NCI-H2107 treated with DMSO at 0.1 percent for 48 hours (cell line): Measurements from ENCODE around the gene NUP153.
"Not testable (repeated sequence)": the region's sequence is repeated elsewhere in the genome, so short reads cannot be mapped to it uniquely, and the experiment has no call there.

Experiments
- DNase-seq: peaks from one replicate; lab custom pipeline; 2025; ENCODE audit not compliant: unreplicated experiment; lab: John Stamatoyannopoulos, UW

NUP153 gene

GRCh38 chr6:17706580-17707370 is at the start of gene NUP153:
TSS of gene NUP153 (minus strand) at chr6:17706925. CDS start at chr6:17706387, 538 bp downstream.
- DNase-seq = peak; percentile 67

GRCh38 chr6:17754254-17754653 is 47.5 kb upstream of the NUP153 start:
- DNase-seq = no peak

- not testable (repeated sequence) for DNase-seq
These were observed 38.6 kb upstream of the NUP153 start for GRCh38 chr6:17745324-17745723.

- not testable (repeated sequence) for DNase-seq
These were observed 38.1 kb upstream of the NUP153 start for GRCh38 chr6:17744757-17745308.

GRCh38 chr6:17744019-17744756 is 37.5 kb upstream of the NUP153 start:
- DNase-seq = no peak

GRCh38 chr6:17741507-17741906 is 34.8 kb upstream of the NUP153 start:
- no peak for DNase-seq

GRCh38 chr6:17740559-17741220 is 34.0 kb upstream of the NUP153 start:
- peak; percentile 92 for DNase-seq

- DNase-seq = no peak
These were observed 31.1 kb upstream of the NUP153 start for GRCh38 chr6:17737704-17738252.

- DNase-seq = not testable (repeated sequence)
These were observed 28.6 kb upstream of the NUP153 start for GRCh38 chr6:17735311-17735710.

- no peak for DNase-seq
These were observed 23.5 kb upstream of the NUP153 start for GRCh38 chr6:17730078-17730704.

GRCh38 chr6:17729223-17730077 is 22.7 kb upstream of the NUP153 start:
- DNase-seq = no peak

- no peak for DNase-seq
These were observed 22.0 kb upstream of the NUP153 start for GRCh38 chr6:17728551-17729222.

GRCh38 chr6:17725083-17725482 is 18.4 kb upstream of the NUP153 start:
- peak; percentile 30 for DNase-seq

GRCh38 chr6:17724341-17724740 is 17.6 kb upstream of the NUP153 start:
- no peak for DNase-seq

GRCh38 chr6:17721671-17722070 is 14.9 kb upstream of the NUP153 start:
- DNase-seq = no peak

- DNase-seq = peak; percentile 46
These were observed 12.8 kb upstream of the NUP153 start for GRCh38 chr6:17719323-17720041.

GRCh38 chr6:17716221-17716620 is 9.5 kb upstream of the NUP153 start:
- no peak for DNase-seq
